Neural progenitor cell (in vitro differentiated cells): ENCODE measurements around the gene SMIM3.

Source experiments
- EZH2 ChIP-seq: fragments of 200-600 bp; sonication (generic); IDR thresholded peaks from 2 replicates; pipeline ENCODE4 v1.6.1; 2017; ENCODE audit warnings: antibody characterized with exemption, mild to moderate bottlenecking, moderate library complexity
- EZH2phosphoT487 ChIP-seq: fragments of 200-600 bp; sonication (generic); IDR thresholded peaks from 2 replicates; pipeline ENCODE4 v1.6.1; 2017; ENCODE audit warnings: antibody characterized with exemption
- TF ChIP-seq, protein P1 (sequence below): fragments of 200-600 bp; sonication (generic); IDR thresholded peaks from 2 replicates; pipeline ENCODE4 v1.5.1; 2017; ENCODE audit warnings: antibody characterized with exemption, mild to moderate bottlenecking

DNA sequence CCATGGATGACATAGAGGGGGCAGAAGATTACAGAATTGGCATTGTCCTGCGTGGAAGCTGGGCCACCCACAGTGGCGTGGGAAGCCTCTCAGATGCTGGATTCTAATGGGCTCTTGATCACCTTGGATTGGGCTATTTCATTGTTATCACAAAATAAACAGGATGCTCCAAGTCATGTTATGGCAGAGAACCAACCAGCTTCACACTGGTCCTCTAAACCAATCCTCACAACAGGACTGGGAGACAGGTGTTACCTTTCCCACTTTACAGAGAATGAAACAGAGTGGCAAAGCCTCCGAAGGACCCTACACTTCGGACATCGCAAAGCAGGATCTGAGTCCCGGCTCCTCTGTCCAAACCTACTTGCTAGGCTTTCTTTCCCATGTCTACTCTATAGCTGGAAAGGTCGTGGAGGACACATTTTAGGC lies 455 bp upstream of the SMIM3 start:
- TF ChIP-seq, protein P1, sequence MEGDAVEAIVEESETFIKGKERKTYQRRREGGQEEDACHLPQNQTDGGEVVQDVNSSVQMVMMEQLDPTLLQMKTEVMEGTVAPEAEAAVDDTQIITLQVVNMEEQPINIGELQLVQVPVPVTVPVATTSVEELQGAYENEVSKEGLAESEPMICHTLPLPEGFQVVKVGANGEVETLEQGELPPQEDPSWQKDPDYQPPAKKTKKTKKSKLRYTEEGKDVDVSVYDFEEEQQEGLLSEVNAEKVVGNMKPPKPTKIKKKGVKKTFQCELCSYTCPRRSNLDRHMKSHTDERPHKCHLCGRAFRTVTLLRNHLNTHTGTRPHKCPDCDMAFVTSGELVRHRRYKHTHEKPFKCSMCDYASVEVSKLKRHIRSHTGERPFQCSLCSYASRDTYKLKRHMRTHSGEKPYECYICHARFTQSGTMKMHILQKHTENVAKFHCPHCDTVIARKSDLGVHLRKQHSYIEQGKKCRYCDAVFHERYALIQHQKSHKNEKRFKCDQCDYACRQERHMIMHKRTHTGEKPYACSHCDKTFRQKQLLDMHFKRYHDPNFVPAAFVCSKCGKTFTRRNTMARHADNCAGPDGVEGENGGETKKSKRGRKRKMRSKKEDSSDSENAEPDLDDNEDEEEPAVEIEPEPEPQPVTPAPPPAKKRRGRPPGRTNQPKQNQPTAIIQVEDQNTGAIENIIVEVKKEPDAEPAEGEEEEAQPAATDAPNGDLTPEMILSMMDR, result no peak
- TF ChIP-seq EZH2, result no peak
- no peak for TF ChIP-seq EZH2phosphoT487
